Measurements from ENCODE around the gene INSYN1.

- TF ChIP-seq CTCF (IDR thresholded peaks at IDR 0.05) (peak; percentile 86 to 89), POLR2AphosphoS5 (IDR thresholded peaks at IDR 0.05) (no peak), POLR2A (IDR thresholded peaks at IDR 0.05) (no peak)
These were observed 52.9 kb downstream of the INSYN1 start for GRCh38 chr15:73700041-73700842.
